ENCODE data around the gene IFRD2. TPM values are rescaled to one million over a fixed set of nuclear protein-coding genes. Genes with fewer than 3 reads are reported as not detected.
A peak's percentile ranks its signal among the peaks of the same experiment; 100 is the strongest.

Gene IFRD2
- total RNA-seq, 1 experiment from 2014 or later, result 89.5 TPM

DNA sequence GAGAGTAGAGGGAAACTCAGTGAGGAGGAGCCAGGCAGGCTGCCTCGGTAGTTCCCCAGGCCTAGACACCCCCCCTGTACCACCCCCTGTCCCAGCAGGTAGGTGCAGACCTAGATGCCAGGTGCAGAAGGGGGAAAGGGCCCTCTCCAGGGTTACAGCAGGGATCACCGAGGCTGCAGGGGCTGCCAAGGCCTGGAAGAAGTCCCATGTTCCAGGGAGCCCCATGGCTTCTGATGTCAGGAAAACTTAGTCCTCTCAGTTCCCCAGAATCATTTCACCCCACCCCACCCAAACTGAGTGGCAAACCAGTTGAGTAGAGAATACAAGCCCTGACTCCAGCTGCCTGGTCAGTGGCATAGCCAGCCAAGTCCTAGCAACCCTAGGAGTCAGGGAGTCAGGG, 30.7 kb downstream of the IFRD2 start:
- Histone ChIP-seq H3K9me3 (no peaks in the 10 kb centered on the region), H3K27me3 (replicated peaks; ENCODE audit: control insufficient read depth, insufficient read depth, low read length) (no peaks in the 10 kb centered on the region), H3K4me3 (ENCODE audit: low read depth, low read length) (no peak overlapping the region), H3K36me3 (ENCODE audit: control insufficient read depth, insufficient read depth, low read length) (peaks cover 4% of the 10 kb centered on the region; the same call in 1 of the 2 replicates), H3K4me1 (peaks cover 46% of the 10 kb centered on the region)
- no peak for DNase-seq
- POLR2A ChIA-PET, result no interaction called here
- Mint-ChIP-seq H3K9me3 (ENCODE audit: unreplicated experiment) (no peaks in the 10 kb centered on the region), H3K27ac (ENCODE audit: unreplicated experiment) (peak overlapping the region; percentile 17), H3K36me3 (ENCODE audit: insufficient read depth, unreplicated experiment) (peaks cover 31% of the 10 kb centered on the region), H3K27me3 (ENCODE audit: insufficient read depth, unreplicated experiment) (no peaks in the 10 kb centered on the region), H3K4me3 (ENCODE audit: unreplicated experiment) (no peak overlapping the region), H3K4me1 (ENCODE audit: low read depth, unreplicated experiment) (peaks cover 19% of the 10 kb centered on the region)
- no peak for TF ChIP-seq CTCF (IDR thresholded peaks at IDR 0.05; ENCODE audit: insufficient read depth in 1 of 2, low read depth in 1 of 2, low read length in 1 of 2, severe bottlenecking in 1 of 2, unreplicated experiment in 1 of 2)
- CTCF ChIA-PET, result no interaction called here
- intact Hi-C loops (cut with micrococcal nuclease; ENCODE audit: unreplicated experiment), result no loop called here
- TSS peak; percentile 22 for BruUV-seq (replicated peaks)

DNA sequence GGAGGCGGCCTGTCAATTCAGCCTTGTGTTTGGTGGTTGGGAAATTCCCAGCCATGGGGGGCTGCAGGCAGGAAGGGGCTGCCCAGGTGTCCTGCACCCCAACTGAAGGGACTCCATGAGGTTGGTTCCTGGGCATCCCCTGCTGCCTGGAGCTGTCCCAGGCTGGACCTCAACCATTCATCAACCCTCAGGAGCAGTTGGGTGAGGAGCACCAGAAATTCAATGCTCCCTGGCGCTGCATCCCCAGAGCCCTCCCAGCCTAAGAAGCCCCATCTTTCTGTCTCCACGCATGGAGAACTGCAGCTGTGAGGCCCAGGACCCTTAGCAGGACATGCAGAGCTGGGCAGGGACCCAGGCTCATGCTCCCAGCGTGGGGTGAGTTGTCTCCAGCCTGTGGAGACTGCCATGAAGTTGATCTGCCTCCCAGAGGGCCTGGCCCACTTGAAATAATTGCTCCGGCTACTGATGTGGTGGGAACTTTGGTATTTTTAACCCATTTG, 31.2 kb downstream of the IFRD2 start:
- Mint-ChIP-seq H3K27ac (ENCODE audit: unreplicated experiment) (peak overlapping the region; percentile 17), H3K27me3 (ENCODE audit: insufficient read depth, unreplicated experiment) (no peaks in the 10 kb centered on the region), H3K9me3 (ENCODE audit: unreplicated experiment) (no peaks in the 10 kb centered on the region), H3K4me1 (ENCODE audit: low read depth, unreplicated experiment) (peaks cover 17% of the 10 kb centered on the region), H3K36me3 (ENCODE audit: insufficient read depth, unreplicated experiment) (peaks cover 31% of the 10 kb centered on the region), H3K4me3 (ENCODE audit: unreplicated experiment) (peak overlapping the region; percentile 63)
- ChIA-PET POLR2A (no interaction called here), CTCF (interaction anchor here (2.3 kb wide), 1 partner anchor 25 kb away, joined by 9 read pairs; the partner anchor contains the start of gene GNAI2)
- intact Hi-C loops (cut with micrococcal nuclease; ENCODE audit: unreplicated experiment), result loop anchor here (1.0 kb wide), 2 partner anchors 12 to 63 kb away; no protein-coding TSS in a partner anchor
- Histone ChIP-seq H3K27me3 (replicated peaks; ENCODE audit: control insufficient read depth, insufficient read depth, low read length) (no peaks in the 10 kb centered on the region), H3K4me3 (ENCODE audit: low read depth, low read length) (peak overlapping the region; percentile 48; the same call in 1 of the 2 replicates), H3K36me3 (ENCODE audit: control insufficient read depth, insufficient read depth, low read length) (peaks cover 5% of the 10 kb centered on the region; the same call in 1 of the 2 replicates), H3K4me1 (peaks cover 41% of the 10 kb centered on the region), H3K9me3 (no peaks in the 10 kb centered on the region)
- no peak for TF ChIP-seq CTCF (IDR thresholded peaks at IDR 0.05; ENCODE audit: insufficient read depth in 1 of 2, low read depth in 1 of 2, low read length in 1 of 2, severe bottlenecking in 1 of 2, unreplicated experiment in 1 of 2)
- BruUV-seq (replicated peaks), result no TSS peak
- no peak for DNase-seq

DNA sequence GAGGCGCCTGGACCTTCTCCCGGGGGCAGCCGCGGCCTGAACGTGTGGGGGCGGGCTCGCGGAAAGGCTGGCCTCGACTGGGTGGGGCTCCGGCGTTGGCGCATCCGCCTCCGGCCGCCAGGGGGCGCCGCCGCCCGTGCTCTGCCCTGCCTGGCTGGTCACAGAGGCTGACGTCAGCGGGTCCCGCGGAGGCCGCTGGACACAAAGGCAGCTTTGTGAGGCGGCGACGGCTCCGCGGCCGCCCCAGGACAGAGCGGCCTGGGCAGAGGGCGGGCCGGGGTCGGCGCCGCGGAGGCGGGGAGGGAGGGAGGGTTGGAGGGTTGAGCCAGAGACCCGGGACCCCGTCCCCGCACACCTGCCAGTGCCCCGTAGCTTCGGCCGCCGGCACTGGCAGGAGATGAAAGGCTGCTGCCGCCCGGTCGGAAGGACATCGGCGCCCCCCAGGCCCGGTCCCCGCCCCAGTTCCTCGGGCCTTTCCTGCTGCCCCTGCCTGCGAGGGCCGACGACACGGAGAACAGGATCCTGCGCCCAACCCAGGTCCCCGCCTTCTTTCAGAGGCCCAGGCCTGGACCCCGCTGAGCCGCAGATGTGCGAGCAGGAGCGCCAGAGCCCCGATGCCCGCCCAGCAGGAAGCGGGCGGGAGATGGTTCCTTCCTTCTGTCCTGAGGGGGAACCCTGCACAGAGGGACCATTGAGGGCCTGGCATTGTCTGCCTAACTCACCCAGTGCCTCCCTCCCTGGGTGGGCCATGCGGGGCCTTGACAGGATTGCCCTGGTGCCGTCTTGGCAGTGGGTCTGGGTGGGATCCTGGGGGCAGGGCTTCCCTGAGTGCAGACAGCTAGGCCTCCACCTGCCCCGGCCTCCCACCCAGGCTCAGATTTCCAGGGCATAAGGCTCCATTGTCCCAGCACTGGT, 31.9 kb downstream of the IFRD2 start:
- Mint-ChIP-seq H3K27me3 (ENCODE audit: insufficient read depth, unreplicated experiment) (no peaks in the 10 kb centered on the region), H3K4me3 (ENCODE audit: unreplicated experiment) (peak overlapping the region; percentile 63), H3K36me3 (ENCODE audit: insufficient read depth, unreplicated experiment) (peaks cover 31% of the 10 kb centered on the region), H3K9me3 (ENCODE audit: unreplicated experiment) (no peaks in the 10 kb centered on the region), H3K4me1 (ENCODE audit: low read depth, unreplicated experiment) (peaks cover 12% of the 10 kb centered on the region), H3K27ac (ENCODE audit: unreplicated experiment) (peak overlapping the region; percentile 70)
- H3K4me3 ChIP-seq (ENCODE audit: low read depth, low read length), result peak overlapping the region; percentile 48
- H3K9me3 ChIP-seq, result no peaks in the 10 kb centered on the region
- intact Hi-C loops (cut with micrococcal nuclease; ENCODE audit: unreplicated experiment), result loop anchor here (1.0 kb wide), 2 partner anchors 13 to 64 kb away; no protein-coding TSS in a partner anchor
- no peaks in the 10 kb centered on the region for H3K27me3 ChIP-seq (replicated peaks; ENCODE audit: control insufficient read depth, insufficient read depth, low read length)
- H3K4me1 ChIP-seq, result peaks cover 34% of the 10 kb centered on the region
- DNase-seq, result peak; percentile 90 to 95
- no TSS peak for BruUV-seq (replicated peaks)
- ChIA-PET CTCF (interaction anchor here (0.5 to 2.3 kb wide), 18 partner anchors 9 to 1570 kb away, joined by 3 to 10 read pairs (median 4); partner anchors contain the start of genes GNAI2, IFRD2 and SEMA3B), POLR2A (interaction anchor here (0.6 to 1.7 kb wide), 5 partner anchors 9 to 68 kb away, joined by 3 to 16 read pairs (median 4); partner anchors contain the start of genes GNAI2, HYAL3, IFRD2 and NAA80)
- peaks cover 5% of the 10 kb centered on the region; the same call in 1 of the 2 replicates for H3K36me3 ChIP-seq (ENCODE audit: control insufficient read depth, insufficient read depth, low read length)
- peak; percentile 80 to 82 for TF ChIP-seq CTCF (IDR thresholded peaks at IDR 0.05; ENCODE audit: insufficient read depth in 1 of 2, low read depth in 1 of 2, low read length in 1 of 2, severe bottlenecking in 1 of 2, unreplicated experiment in 1 of 2)

Data from Caco-2 (cell line).